Measurements from ENCODE around the gene MED31. TPM values are rescaled to one million over a fixed set of nuclear protein-coding genes. Genes with fewer than 3 reads are reported as not detected.
A peak's percentile ranks its signal among the peaks of the same experiment; 100 is the strongest.

Gene MED31
- total and polyA plus RNA-seq, 2 of the 13 experiments (the other 11 are each of a cell fraction or from before 2014, with no cell fraction given): 19.0 to 20.9 TPM

DNA sequence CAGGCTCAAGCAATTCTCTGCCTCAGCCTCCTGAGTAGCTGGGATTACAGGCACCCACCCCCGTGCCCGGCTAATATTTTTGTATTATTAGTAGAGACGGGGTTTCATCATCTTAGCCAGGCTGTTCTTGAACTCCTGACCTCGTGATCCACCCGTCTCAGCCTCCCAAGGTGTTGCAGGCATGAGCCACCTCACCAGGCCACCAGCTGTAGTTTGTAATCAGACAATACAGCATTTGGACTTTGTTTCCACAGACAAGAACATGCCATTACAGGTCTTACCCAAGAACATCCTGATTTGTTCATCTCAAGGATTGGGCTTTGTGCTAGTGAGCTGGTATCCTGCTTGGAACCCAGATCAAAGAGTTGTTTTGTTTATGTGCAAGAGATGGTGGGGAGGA, 30.3 kb upstream of the MED31 start (continued):
- TF ChIP-seq, protein P1, sequence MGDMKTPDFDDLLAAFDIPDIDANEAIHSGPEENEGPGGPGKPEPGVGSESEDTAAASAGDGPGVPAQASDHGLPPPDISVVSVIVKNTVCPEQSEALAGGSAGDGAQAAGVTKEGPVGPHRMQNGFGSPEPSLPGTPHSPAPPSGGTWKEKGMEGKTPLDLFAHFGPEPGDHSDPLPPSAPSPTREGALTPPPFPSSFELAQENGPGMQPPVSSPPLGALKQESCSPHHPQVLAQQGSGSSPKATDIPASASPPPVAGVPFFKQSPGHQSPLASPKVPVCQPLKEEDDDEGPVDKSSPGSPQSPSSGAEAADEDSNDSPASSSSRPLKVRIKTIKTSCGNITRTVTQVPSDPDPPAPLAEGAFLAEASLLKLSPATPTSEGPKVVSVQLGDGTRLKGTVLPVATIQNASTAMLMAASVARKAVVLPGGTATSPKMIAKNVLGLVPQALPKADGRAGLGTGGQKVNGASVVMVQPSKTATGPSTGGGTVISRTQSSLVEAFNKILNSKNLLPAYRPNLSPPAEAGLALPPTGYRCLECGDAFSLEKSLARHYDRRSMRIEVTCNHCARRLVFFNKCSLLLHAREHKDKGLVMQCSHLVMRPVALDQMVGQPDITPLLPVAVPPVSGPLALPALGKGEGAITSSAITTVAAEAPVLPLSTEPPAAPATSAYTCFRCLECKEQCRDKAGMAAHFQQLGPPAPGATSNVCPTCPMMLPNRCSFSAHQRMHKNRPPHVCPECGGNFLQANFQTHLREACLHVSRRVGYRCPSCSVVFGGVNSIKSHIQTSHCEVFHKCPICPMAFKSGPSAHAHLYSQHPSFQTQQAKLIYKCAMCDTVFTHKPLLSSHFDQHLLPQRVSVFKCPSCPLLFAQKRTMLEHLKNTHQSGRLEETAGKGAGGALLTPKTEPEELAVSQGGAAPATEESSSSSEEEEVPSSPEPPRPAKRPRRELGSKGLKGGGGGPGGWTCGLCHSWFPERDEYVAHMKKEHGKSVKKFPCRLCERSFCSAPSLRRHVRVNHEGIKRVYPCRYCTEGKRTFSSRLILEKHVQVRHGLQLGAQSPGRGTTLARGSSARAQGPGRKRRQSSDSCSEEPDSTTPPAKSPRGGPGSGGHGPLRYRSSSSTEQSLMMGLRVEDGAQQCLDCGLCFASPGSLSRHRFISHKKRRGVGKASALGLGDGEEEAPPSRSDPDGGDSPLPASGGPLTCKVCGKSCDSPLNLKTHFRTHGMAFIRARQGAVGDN (CRISPR knock-in tag; IDR thresholded peaks at IDR 0.05): 0 out of 2 replicates have a peak, but pooled peaks have one; percentile 30
- TF ChIP-seq HIVEP1 (CRISPR knock-in tag; IDR thresholded peaks at IDR 0.05) (no peak), SOX6 (IDR thresholded peaks at IDR 0.05) (no peak), SOX6 (CRISPR knock-in tag; IDR thresholded peaks at IDR 0.05) (peak; percentile 41; the same call in 1 of the 2 replicates), FOXP1 (IDR thresholded peaks at IDR 0.05) (no peak), FOXP1 (CRISPR knock-in tag; IDR thresholded peaks at IDR 0.05) (peak; percentile 29; the same call in 1 of the 2 replicates), ZBTB21 (CRISPR knock-in tag; IDR thresholded peaks at IDR 0.05) (0 out of 2 replicates have a peak, but pooled peaks have one; percentile 9), MEF2D (CRISPR knock-in tag; IDR thresholded peaks at IDR 0.05) (0 out of 2 replicates have a peak, but pooled peaks have one; percentile 2), EP300 (IDR thresholded peaks at IDR 0.05; ENCODE audit: low read depth in 2 of 2, low read length in 2 of 2) (peak in 1 of 2 experiments; percentile 35; a peak in 1 of 4 replicates), EP300 (CRISPR knock-in tag; IDR thresholded peaks at IDR 0.05; ENCODE audit: borderline replicate concordance) (no peak), TCF7 (IDR thresholded peaks at IDR 0.05; ENCODE audit: low read depth) (peak; percentile 21; the same call in 1 of the 2 replicates), PHB2 (IDR thresholded peaks at IDR 0.05; ENCODE audit: partially characterized antibody) (no peak), ZNF562 (CRISPR knock-in tag; IDR thresholded peaks at IDR 0.05; ENCODE audit: borderline replicate concordance) (no peak), JDP2 (CRISPR knock-in tag; IDR thresholded peaks at IDR 0.05; ENCODE audit: borderline replicate concordance) (no peak), ZKSCAN5 (CRISPR knock-in tag; IDR thresholded peaks at IDR 0.05) (no peak), TRIM24 (CRISPR knock-in tag; IDR thresholded peaks at IDR 0.05) (no peak), MED1 (CRISPR knock-in tag; IDR thresholded peaks at IDR 0.05) (0 out of 2 replicates have a peak, but pooled peaks have one; percentile 18)
- TF ChIP-seq, protein P2, sequence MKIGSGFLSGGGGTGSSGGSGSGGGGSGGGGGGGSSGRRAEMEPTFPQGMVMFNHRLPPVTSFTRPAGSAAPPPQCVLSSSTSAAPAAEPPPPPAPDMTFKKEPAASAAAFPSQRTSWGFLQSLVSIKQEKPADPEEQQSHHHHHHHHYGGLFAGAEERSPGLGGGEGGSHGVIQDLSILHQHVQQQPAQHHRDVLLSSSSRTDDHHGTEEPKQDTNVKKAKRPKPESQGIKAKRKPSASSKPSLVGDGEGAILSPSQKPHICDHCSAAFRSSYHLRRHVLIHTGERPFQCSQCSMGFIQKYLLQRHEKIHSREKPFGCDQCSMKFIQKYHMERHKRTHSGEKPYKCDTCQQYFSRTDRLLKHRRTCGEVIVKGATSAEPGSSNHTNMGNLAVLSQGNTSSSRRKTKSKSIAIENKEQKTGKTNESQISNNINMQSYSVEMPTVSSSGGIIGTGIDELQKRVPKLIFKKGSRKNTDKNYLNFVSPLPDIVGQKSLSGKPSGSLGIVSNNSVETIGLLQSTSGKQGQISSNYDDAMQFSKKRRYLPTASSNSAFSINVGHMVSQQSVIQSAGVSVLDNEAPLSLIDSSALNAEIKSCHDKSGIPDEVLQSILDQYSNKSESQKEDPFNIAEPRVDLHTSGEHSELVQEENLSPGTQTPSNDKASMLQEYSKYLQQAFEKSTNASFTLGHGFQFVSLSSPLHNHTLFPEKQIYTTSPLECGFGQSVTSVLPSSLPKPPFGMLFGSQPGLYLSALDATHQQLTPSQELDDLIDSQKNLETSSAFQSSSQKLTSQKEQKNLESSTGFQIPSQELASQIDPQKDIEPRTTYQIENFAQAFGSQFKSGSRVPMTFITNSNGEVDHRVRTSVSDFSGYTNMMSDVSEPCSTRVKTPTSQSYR (CRISPR knock-in tag; IDR thresholded peaks at IDR 0.05; ENCODE audit: borderline replicate concordance): peak; percentile 22; the same call in 1 of the 2 replicates
- TF ChIP-seq, protein P3, sequence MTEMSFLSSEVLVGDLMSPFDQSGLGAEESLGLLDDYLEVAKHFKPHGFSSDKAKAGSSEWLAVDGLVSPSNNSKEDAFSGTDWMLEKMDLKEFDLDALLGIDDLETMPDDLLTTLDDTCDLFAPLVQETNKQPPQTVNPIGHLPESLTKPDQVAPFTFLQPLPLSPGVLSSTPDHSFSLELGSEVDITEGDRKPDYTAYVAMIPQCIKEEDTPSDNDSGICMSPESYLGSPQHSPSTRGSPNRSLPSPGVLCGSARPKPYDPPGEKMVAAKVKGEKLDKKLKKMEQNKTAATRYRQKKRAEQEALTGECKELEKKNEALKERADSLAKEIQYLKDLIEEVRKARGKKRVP (CRISPR knock-in tag; IDR thresholded peaks at IDR 0.05): peak in 1 of 2 experiments; percentile 51; a peak in 2 of 4 replicates
- TF ChIP-seq, protein P4, sequence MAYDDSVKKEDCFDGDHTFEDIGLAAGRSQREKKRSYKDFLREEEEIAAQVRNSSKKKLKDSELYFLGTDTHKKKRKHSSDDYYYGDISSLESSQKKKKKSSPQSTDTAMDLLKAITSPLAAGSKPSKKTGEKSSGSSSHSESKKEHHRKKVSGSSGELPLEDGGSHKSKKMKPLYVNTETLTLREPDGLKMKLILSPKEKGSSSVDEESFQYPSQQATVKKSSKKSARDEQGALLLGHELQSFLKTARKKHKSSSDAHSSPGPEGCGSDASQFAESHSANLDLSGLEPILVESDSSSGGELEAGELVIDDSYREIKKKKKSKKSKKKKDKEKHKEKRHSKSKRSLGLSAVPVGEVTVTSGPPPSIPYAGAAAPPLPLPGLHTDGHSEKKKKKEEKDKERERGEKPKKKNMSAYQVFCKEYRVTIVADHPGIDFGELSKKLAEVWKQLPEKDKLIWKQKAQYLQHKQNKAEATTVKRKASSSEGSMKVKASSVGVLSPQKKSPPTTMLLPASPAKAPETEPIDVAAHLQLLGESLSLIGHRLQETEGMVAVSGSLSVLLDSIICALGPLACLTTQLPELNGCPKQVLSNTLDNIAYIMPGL (CRISPR knock-in tag; IDR thresholded peaks at IDR 0.05; ENCODE audit: borderline replicate concordance in 1 of 2, low read depth in 1 of 2): 0 out of 4 replicates have a peak, but pooled peaks of 1 of the 2 experiments have one; percentile 7

Measured in HepG2 (cell line).